Neural cell (in vitro differentiated cells): ENCODE data around the gene JPT2. TPM values are rescaled to one million over a fixed set of nuclear protein-coding genes. Genes with fewer than 3 reads are reported as not detected.

ENCODE experiments used
- H2AFZ ChIP-seq: fragments of 200-600, 300-800 bp; sonication (generic), shearing (Covaris generic); 2 replicates; pipeline ENCODE4 v1.6.0; 2014; ENCODE audit warnings: low read depth, mild to moderate bottlenecking, antibody characterized with exemption, low read length, moderate library complexity
- H3F3A ChIP-seq: fragments of 200-600 bp; shearing (Covaris generic); 2 replicates; pipeline ENCODE4 v1.6.1; 2016; ENCODE audit warnings: mild to moderate bottlenecking, moderate library complexity, mixed read lengths, antibody characterized with exemption, low read length; ENCODE audit not compliant: insufficient read depth, poor library complexity, severe bottlenecking
- H3K27ac ChIP-seq: fragments of 200-600, 300-800 bp; sonication (generic), shearing (Covaris generic); 2 replicates; pipeline ENCODE4 v1.5.1; 2014; ENCODE audit warnings: mild to moderate bottlenecking, low read length, moderate library complexity
- H3K27me3 ChIP-seq: fragments of 300-800, 200-600 bp; sonication (generic), shearing (Covaris generic); 2 replicates; pipeline ENCODE4 v1.6.0; 2014; ENCODE audit warnings: mild to moderate bottlenecking, low read depth, low read length, moderate library complexity; ENCODE audit not compliant: insufficient read depth
- H3K36me3 ChIP-seq: fragments of 300-800, 200-600 bp; sonication (generic), shearing (Covaris generic); 2 replicates; pipeline ENCODE4 v1.5.1; 2014; ENCODE audit warnings: mild to moderate bottlenecking, antibody characterized with exemption, low read length, moderate library complexity; ENCODE audit not compliant: insufficient read depth
- H3K4me2 ChIP-seq: fragments of 300-800, 200-600 bp; sonication (generic), shearing (Covaris generic); 2 replicates; pipeline ENCODE4 v1.6.0; 2014; ENCODE audit warnings: mild to moderate bottlenecking, low read length
- H3K4me3 ChIP-seq: fragments of 300-800, 200-600 bp; sonication (generic), shearing (Covaris generic); 2 replicates; pipeline ENCODE4 v1.5.1; 2014; ENCODE audit warnings: mild to moderate bottlenecking, low read length, moderate library complexity
- H3K79me2 ChIP-seq: fragments of 200-600 bp; shearing (Covaris generic); replicated peaks from 2 replicates; pipeline ENCODE4 v1.6.0; 2014; ENCODE audit warnings: mild to moderate bottlenecking, low read length, moderate library complexity; ENCODE audit not compliant: insufficient read depth
- H3K9ac ChIP-seq: fragments of 300-800, 200-600 bp; sonication (generic), shearing (Covaris generic); 2 replicates; pipeline ENCODE4 v1.6.1; 2016; ENCODE audit warnings: mild to moderate bottlenecking, low read length, mixed read lengths
- H3K9me2 ChIP-seq: fragments of 200-600 bp; shearing (Covaris generic); 2 replicates; pipeline ENCODE4 v1.6.1; 2016; ENCODE audit warnings: mild to moderate bottlenecking, low read length, mixed read lengths; ENCODE audit not compliant: insufficient read depth
- H3K9me3 ChIP-seq: fragments of 200-600, 300-800 bp; sonication (generic), shearing (Covaris generic); 2 replicates; pipeline ENCODE4 v1.6.1; 2016; ENCODE audit warnings: mild to moderate bottlenecking, mixed run types, low read length, moderate library complexity, mixed read lengths
- H4K20me1 ChIP-seq: fragments of 200-600 bp; shearing (Covaris generic); 2 replicates; pipeline ENCODE4 v1.6.1; 2016; ENCODE audit warnings: mild to moderate bottlenecking, mixed run types; ENCODE audit not compliant: insufficient read depth
- EP300 ChIP-seq: fragments of 450-650 bp; conservative IDR thresholded peaks from 2 replicates; pipeline ENCODE4 v1.6.1; 2014; ENCODE audit warnings: antibody characterized with exemption, mild to moderate bottlenecking, moderate library complexity; ENCODE audit not compliant: poor library complexity, severe bottlenecking
- EZH2 ChIP-seq: fragments of 200-600, 300-800 bp; shearing (Covaris generic), sonication (generic); IDR thresholded peaks from 2 replicates; pipeline ENCODE4 v1.6.1; 2014; ENCODE audit warnings: antibody characterized with exemption, low read length, borderline replicate concordance, mild to moderate bottlenecking; ENCODE audit not compliant: insufficient read depth, poor library complexity, severe bottlenecking
- MXI1 ChIP-seq: fragments of 450-650 bp; conservative IDR thresholded peaks from 2 replicates; pipeline ENCODE4 v1.6.1; 2014; ENCODE audit warnings: antibody characterized with exemption, mild to moderate bottlenecking; ENCODE audit not compliant: poor library complexity, severe bottlenecking
- POLR2AphosphoS5 ChIP-seq: IDR thresholded peaks from 2 replicates; pipeline ENCODE4 v1.6.1; 2012
- RAD21 ChIP-seq: fragments of 450-650 bp; conservative IDR thresholded peaks from 2 replicates; pipeline ENCODE4 v1.6.1; 2014; ENCODE audit warnings: antibody characterized with exemption, mild to moderate bottlenecking, moderate library complexity
- SMC3 ChIP-seq: fragments of 450-650 bp; conservative IDR thresholded peaks from 2 replicates; pipeline ENCODE4 v1.6.1; 2014; ENCODE audit warnings: antibody characterized with exemption, mild to moderate bottlenecking, moderate library complexity; ENCODE audit not compliant: poor library complexity
- TAF1 ChIP-seq: IDR thresholded peaks from 2 replicates; pipeline ENCODE4 v1.6.1; 2012; ENCODE audit warnings: low read depth
- polyA plus RNA-seq: library from polyadenylated mRNA; depleted of rRNA; stranded (reverse); fragments of >200 nt; gene quantifications from 2 replicates; pipeline ENCODE4 v1.2.3, GENCODE V29; 2014
- TF ChIP-seq, protein P1 (sequence below): IDR thresholded peaks from 2 replicates; pipeline ENCODE4 v1.6.1; 2012; ENCODE audit warnings: borderline replicate concordance

The JPT2 gene
- polyA plus RNA-seq, 1 donor from 2014 or later = 61.4 TPM

DNA sequence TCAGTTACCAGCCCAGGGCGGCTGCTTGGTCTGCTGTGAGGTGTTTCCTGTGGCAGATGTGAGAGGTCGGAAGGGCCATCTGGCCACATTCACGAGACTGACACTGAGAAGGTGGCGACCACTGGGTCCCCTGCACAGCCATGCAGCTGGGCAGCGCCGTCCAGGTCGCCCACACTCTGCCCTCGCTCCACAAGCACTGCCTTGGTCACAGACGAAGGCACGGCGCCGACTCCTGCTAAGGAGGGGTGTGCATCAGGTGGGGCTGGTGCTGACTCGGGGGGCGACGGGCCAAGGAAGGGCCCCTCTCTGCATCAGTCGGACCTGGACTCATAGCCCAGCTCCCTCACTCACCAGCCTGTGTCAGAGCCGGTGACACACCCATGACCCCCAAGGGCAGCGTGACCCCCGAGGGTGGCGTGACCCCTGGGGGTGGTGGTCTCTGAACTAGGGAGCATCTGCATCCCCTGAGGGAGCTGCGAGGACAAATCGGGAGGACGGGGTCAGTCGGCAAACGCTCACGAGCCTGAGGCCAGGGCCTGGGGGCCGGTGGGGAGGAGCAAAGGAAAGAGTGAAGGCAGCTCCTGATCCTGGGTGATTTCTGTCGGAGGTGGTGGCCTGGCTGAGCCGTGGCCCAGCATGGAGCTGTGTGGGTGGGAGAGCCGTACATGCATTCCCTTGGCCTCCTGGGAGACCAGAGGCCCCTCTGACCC is 62.9 kb downstream of the JPT2 start:
- H3K27ac ChIP-seq = no peak overlapping the region

DNA sequence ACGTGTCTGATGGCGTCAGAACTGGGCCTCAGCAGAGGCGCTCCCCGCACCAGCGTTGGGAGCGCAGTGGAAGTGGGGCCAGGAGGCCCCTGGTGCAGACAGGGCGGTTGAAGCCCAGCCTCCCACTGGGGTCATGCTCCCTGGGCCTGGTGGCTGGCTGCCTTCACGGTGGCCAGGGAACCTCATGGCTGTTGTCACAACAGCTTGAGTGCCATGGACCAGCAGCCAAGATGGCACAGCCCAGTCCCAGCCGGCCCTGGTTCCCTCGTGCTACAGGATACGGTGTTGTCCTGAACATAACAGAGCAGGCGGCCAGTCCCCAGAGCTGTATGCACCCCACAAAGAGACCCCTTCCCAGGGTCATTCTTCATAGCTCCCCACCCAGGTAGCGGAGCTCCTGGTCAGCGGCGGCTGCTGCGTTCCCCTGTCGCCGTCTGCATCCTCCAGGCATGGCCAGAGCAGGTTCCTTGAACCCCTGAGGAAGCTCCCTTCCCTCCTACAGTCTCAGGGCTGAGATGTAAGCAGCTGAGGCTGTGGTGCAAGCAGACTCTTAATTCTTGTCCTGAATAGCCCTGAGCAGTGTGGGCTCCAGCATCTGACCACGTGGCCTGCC is 63.6 kb downstream of the JPT2 start:
- no peaks in the 10 kb centered on the region for H3K9me2 ChIP-seq
- no peak overlapping the region for H2AFZ ChIP-seq
- no peak overlapping the region for H3K4me2 ChIP-seq
- no peaks in the 10 kb centered on the region for H4K20me1 ChIP-seq
- H3K36me3 ChIP-seq = no peaks in the 10 kb centered on the region
- H3K4me3 ChIP-seq = no peak overlapping the region
- H3K79me2 ChIP-seq = no peaks in the 10 kb centered on the region
- TF ChIP-seq EP300 (no peak), SMC3 (no peak), EZH2 (no peak), MXI1 (no peak), POLR2AphosphoS5 (no peak)
- no peaks in the 10 kb centered on the region for H3F3A ChIP-seq
- no peak overlapping the region for H3K27ac ChIP-seq
- no peaks in the 10 kb centered on the region for H3K9me3 ChIP-seq
- no peak overlapping the region for H3K9ac ChIP-seq
- no peaks in the 10 kb centered on the region for H3K27me3 ChIP-seq

More for the DNA sequence above, 62.9 kb downstream of the JPT2 start:
- H3K9me2 ChIP-seq = no peaks in the 10 kb centered on the region
- no peaks in the 10 kb centered on the region for H3K27me3 ChIP-seq
- TF ChIP-seq, protein P1, sequence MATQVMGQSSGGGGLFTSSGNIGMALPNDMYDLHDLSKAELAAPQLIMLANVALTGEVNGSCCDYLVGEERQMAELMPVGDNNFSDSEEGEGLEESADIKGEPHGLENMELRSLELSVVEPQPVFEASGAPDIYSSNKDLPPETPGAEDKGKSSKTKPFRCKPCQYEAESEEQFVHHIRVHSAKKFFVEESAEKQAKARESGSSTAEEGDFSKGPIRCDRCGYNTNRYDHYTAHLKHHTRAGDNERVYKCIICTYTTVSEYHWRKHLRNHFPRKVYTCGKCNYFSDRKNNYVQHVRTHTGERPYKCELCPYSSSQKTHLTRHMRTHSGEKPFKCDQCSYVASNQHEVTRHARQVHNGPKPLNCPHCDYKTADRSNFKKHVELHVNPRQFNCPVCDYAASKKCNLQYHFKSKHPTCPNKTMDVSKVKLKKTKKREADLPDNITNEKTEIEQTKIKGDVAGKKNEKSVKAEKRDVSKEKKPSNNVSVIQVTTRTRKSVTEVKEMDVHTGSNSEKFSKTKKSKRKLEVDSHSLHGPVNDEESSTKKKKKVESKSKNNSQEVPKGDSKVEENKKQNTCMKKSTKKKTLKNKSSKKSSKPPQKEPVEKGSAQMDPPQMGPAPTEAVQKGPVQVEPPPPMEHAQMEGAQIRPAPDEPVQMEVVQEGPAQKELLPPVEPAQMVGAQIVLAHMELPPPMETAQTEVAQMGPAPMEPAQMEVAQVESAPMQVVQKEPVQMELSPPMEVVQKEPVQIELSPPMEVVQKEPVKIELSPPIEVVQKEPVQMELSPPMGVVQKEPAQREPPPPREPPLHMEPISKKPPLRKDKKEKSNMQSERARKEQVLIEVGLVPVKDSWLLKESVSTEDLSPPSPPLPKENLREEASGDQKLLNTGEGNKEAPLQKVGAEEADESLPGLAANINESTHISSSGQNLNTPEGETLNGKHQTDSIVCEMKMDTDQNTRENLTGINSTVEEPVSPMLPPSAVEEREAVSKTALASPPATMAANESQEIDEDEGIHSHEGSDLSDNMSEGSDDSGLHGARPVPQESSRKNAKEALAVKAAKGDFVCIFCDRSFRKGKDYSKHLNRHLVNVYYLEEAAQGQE = no peak
- TF ChIP-seq RAD21 = no peak
- no peak for TF ChIP-seq TAF1
- no peak for TF ChIP-seq EP300
- no peak for TF ChIP-seq EZH2
- no peak for TF ChIP-seq MXI1
- no peak for TF ChIP-seq SMC3
- no peaks in the 10 kb centered on the region for H3F3A ChIP-seq
- no peaks in the 10 kb centered on the region for H4K20me1 ChIP-seq
- no peak overlapping the region for H3K4me2 ChIP-seq
- no peak overlapping the region for H2AFZ ChIP-seq
- H3K79me2 ChIP-seq = no peaks in the 10 kb centered on the region
- no peak overlapping the region for H3K4me3 ChIP-seq
- H3K9me3 ChIP-seq = no peaks in the 10 kb centered on the region
- H3K9ac ChIP-seq = no peak overlapping the region
- no peaks in the 10 kb centered on the region for H3K36me3 ChIP-seq
